Measurements from ENCODE around the gene ANXA6.

Gene ANXA6

DNA sequence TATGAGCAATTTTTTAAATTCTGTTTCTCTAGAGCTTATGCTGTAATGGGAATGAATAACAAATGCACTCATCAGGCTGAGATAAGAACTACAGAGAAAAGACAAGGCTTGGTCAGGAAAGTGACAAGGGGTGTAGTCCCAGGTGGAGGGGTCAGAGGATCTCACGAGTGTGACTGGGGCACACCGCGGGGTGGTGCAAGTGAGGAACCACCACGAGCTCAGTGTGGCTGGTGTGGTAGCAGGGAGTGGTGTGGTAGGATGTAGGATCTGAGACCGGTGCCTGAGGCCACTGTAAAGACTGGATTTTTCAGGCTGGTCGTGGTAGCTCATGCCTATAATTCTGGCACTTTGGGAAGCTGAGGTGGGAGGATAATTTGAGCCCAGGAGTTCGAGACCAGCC, 9.0 kb downstream of the ANXA6 start:
- ATAC-seq (ENCODE audit: insufficient read depth, low read depth) (no peak), DNase-seq (no peak)
- H3K79me2 ChIP-seq (ENCODE audit: insufficient read depth, low read length) = peaks cover 93% of the 10 kb centered on the region
- TF ChIP-seq EZH2 (IDR thresholded peaks at IDR 0.05; ENCODE audit: borderline replicate concordance, low read depth, low read length, severe bottlenecking) = no peak
- TF ChIP-seq, protein P1, sequence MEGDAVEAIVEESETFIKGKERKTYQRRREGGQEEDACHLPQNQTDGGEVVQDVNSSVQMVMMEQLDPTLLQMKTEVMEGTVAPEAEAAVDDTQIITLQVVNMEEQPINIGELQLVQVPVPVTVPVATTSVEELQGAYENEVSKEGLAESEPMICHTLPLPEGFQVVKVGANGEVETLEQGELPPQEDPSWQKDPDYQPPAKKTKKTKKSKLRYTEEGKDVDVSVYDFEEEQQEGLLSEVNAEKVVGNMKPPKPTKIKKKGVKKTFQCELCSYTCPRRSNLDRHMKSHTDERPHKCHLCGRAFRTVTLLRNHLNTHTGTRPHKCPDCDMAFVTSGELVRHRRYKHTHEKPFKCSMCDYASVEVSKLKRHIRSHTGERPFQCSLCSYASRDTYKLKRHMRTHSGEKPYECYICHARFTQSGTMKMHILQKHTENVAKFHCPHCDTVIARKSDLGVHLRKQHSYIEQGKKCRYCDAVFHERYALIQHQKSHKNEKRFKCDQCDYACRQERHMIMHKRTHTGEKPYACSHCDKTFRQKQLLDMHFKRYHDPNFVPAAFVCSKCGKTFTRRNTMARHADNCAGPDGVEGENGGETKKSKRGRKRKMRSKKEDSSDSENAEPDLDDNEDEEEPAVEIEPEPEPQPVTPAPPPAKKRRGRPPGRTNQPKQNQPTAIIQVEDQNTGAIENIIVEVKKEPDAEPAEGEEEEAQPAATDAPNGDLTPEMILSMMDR (IDR thresholded peaks at IDR 0.05; ENCODE audit: borderline replicate concordance, extremely low read depth, low read length, poor library complexity, severe bottlenecking) = no peak
- peaks cover 57% of the 10 kb centered on the region for H3K36me3 ChIP-seq (ENCODE audit: insufficient read depth, low read length)
- peaks cover 39% of the 10 kb centered on the region for H4K20me1 ChIP-seq (ENCODE audit: insufficient read depth, low read length)
- H2AFZ ChIP-seq (ENCODE audit: low read depth, low read length) = no peak overlapping the region
- no peaks in the 10 kb centered on the region for H3K9me3 ChIP-seq (ENCODE audit: insufficient read depth, low read length, severe bottlenecking)
- H3K4me3 ChIP-seq (ENCODE audit: low read depth in 1 of 2, low read length in 2 of 2) = no peak overlapping the region
- H3K27me3 ChIP-seq (ENCODE audit: insufficient read depth, low read length, poor library complexity) = no peaks in the 10 kb centered on the region
- peak overlapping the region; percentile 9; the same call in 1 of the 2 replicates for H3K27ac ChIP-seq (ENCODE audit: low read length)
- peaks cover 46% of the 10 kb centered on the region for H3K4me1 ChIP-seq (ENCODE audit: insufficient read depth, low read length)
- H3K4me2 ChIP-seq (ENCODE audit: insufficient read depth, low read length) = no peak overlapping the region
- no peak overlapping the region for H3K9ac ChIP-seq (ENCODE audit: low read depth, low read length)

DNA sequence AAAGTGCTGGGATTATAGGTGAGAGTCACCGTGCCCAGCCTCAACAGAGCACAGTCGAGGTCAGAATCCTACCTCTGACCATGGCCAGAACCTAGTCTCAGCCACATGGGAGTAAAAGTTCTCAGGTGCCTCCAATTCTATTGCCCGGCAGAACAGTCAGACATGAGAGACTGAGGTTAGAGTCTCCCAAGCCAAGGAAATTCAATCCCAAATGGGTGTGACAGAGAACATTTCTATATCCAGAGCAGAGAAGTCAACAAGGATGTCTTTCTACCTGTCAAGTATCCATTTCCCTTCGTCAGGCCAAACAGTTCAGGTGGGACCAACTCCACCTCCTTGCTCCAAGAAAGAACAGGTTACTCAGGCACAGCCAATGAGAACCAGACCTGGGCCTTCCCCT, 10.5 kb downstream of the ANXA6 start:
- H3K9me3 ChIP-seq (ENCODE audit: insufficient read depth, low read length, severe bottlenecking) = no peaks in the 10 kb centered on the region
- ATAC-seq (ENCODE audit: insufficient read depth, low read depth) (no peak), DNase-seq (no peak)
- no peaks in the 10 kb centered on the region for H3K27me3 ChIP-seq (ENCODE audit: insufficient read depth, low read length, poor library complexity)
- H3K36me3 ChIP-seq (ENCODE audit: insufficient read depth, low read length) = peaks cover 65% of the 10 kb centered on the region
- H3K4me2 ChIP-seq (ENCODE audit: insufficient read depth, low read length) = no peak overlapping the region
- H3K27ac ChIP-seq (ENCODE audit: low read length) = no peak overlapping the region
- H3K4me3 ChIP-seq (ENCODE audit: low read depth in 1 of 2, low read length in 2 of 2) = no peak overlapping the region
- H2AFZ ChIP-seq (ENCODE audit: low read depth, low read length) = no peak overlapping the region
- H3K4me1 ChIP-seq (ENCODE audit: insufficient read depth, low read length) = peaks cover 30% of the 10 kb centered on the region
- H4K20me1 ChIP-seq (ENCODE audit: insufficient read depth, low read length) = peaks cover 51% of the 10 kb centered on the region
- H3K9ac ChIP-seq (ENCODE audit: low read depth, low read length) = no peak overlapping the region
- TF ChIP-seq, protein P1 (IDR thresholded peaks at IDR 0.05; ENCODE audit: borderline replicate concordance, extremely low read depth, low read length, poor library complexity, severe bottlenecking) = no peak
- TF ChIP-seq EZH2 (IDR thresholded peaks at IDR 0.05; ENCODE audit: borderline replicate concordance, low read depth, low read length, severe bottlenecking) = no peak
- peaks cover 88% of the 10 kb centered on the region for H3K79me2 ChIP-seq (ENCODE audit: insufficient read depth, low read length)

DNA sequence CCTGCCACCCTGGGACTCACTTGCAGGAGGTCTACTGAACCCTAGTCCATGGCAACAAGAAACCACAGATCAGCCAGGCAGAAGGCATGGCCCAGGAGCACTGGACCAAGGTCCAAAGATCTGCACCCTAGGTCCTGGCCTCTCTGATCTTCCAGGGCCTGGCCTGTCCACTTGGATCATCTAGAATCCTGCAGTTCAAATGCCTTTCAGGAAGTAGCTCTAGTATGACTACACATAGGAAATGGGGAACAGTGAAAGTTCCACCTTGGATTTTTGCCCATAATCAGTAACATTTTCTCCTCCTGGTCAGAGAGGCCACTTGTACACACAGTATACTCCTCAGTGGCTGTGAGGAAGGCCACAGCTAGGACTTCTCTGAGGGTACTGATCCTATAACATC, 11.5 kb downstream of the ANXA6 start:
- Histone ChIP-seq H3K27me3 (ENCODE audit: insufficient read depth, low read length, poor library complexity) (no peaks in the 10 kb centered on the region), H4K20me1 (ENCODE audit: insufficient read depth, low read length) (peaks cover 59% of the 10 kb centered on the region), H2AFZ (ENCODE audit: low read depth, low read length) (no peak overlapping the region), H3K9ac (ENCODE audit: low read depth, low read length) (no peak overlapping the region), H3K79me2 (ENCODE audit: insufficient read depth, low read length) (peaks cover 80% of the 10 kb centered on the region), H3K27ac (ENCODE audit: low read length) (0 out of 2 replicates have a peak overlapping the region, but pooled peaks have one; percentile 7), H3K9me3 (ENCODE audit: insufficient read depth, low read length, severe bottlenecking) (no peaks in the 10 kb centered on the region), H3K4me1 (ENCODE audit: insufficient read depth, low read length) (peaks cover 21% of the 10 kb centered on the region), H3K4me2 (ENCODE audit: insufficient read depth, low read length) (no peak overlapping the region), H3K36me3 (ENCODE audit: insufficient read depth, low read length) (peaks cover 74% of the 10 kb centered on the region), H3K4me3 (ENCODE audit: low read depth in 1 of 2, low read length in 2 of 2) (no peak overlapping the region)
- ATAC-seq (ENCODE audit: insufficient read depth, low read depth) (no peak), DNase-seq (no peak)
- TF ChIP-seq, protein P1 (IDR thresholded peaks at IDR 0.05; ENCODE audit: borderline replicate concordance, extremely low read depth, low read length, poor library complexity, severe bottlenecking) = no peak
- no peak for TF ChIP-seq EZH2 (IDR thresholded peaks at IDR 0.05; ENCODE audit: borderline replicate concordance, low read depth, low read length, severe bottlenecking)

DNA sequence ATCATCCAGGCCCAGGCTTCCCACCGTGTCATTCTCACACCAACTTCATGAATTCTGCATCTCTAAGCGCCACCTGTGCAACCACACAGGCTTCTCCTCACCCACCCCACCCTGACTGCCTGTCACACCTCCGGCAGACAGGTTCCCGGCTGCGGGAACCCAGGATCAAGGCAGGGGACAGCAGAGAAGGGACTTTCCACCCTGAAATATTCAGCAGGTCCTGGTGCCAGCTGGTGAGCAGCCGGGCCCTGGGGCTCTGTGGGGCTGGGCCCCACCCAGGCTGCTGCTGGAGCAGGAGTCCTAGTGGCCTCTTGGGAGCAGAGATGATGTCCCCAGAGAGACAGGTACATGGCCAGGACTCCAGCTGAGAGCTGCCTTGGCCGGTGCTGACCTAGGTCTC, 12.7 kb downstream of the ANXA6 start:
- DNase-seq (no peak), ATAC-seq (ENCODE audit: insufficient read depth, low read depth) (no peak)
- TF ChIP-seq, protein P1 (IDR thresholded peaks at IDR 0.05; ENCODE audit: borderline replicate concordance, extremely low read depth, low read length, poor library complexity, severe bottlenecking) = no peak
- no peak for TF ChIP-seq EZH2 (IDR thresholded peaks at IDR 0.05; ENCODE audit: borderline replicate concordance, low read depth, low read length, severe bottlenecking)
- H3K27ac ChIP-seq (ENCODE audit: low read length) = no peak overlapping the region
- no peak overlapping the region for H3K4me2 ChIP-seq (ENCODE audit: insufficient read depth, low read length)
- no peak overlapping the region for H3K9ac ChIP-seq (ENCODE audit: low read depth, low read length)
- peaks cover 56% of the 10 kb centered on the region for H4K20me1 ChIP-seq (ENCODE audit: insufficient read depth, low read length)
- peaks cover 9% of the 10 kb centered on the region for H3K4me1 ChIP-seq (ENCODE audit: insufficient read depth, low read length)
- peaks cover 84% of the 10 kb centered on the region for H3K36me3 ChIP-seq (ENCODE audit: insufficient read depth, low read length)
- H3K79me2 ChIP-seq (ENCODE audit: insufficient read depth, low read length) = peaks cover 79% of the 10 kb centered on the region
- H3K27me3 ChIP-seq (ENCODE audit: insufficient read depth, low read length, poor library complexity) = no peaks in the 10 kb centered on the region
- no peak overlapping the region for H3K4me3 ChIP-seq (ENCODE audit: low read depth in 1 of 2, low read length in 2 of 2)
- H3K9me3 ChIP-seq (ENCODE audit: insufficient read depth, low read length, severe bottlenecking) = no peaks in the 10 kb centered on the region
- no peak overlapping the region for H2AFZ ChIP-seq (ENCODE audit: low read depth, low read length)
